Ishikawa (cell line): ENCODE measurements around the gene MALL.

Experiments
- CEBPB ChIP-seq: IDR thresholded peaks from 2 replicates; pipeline ENCODE4 v1.6.1; 2012
- EP300 ChIP-seq: IDR thresholded peaks from 2 replicates; pipeline ENCODE4 v1.6.1; 2012; ENCODE audit warnings: borderline replicate concordance
- NFIC ChIP-seq: IDR thresholded peaks from 2 replicates; pipeline ENCODE4 v1.6.1; 2012
- REST ChIP-seq: IDR thresholded peaks from 2 replicates; pipeline ENCODE4 v1.6.1; 2012; ENCODE audit warnings: low read depth, mild to moderate bottlenecking

DNA sequence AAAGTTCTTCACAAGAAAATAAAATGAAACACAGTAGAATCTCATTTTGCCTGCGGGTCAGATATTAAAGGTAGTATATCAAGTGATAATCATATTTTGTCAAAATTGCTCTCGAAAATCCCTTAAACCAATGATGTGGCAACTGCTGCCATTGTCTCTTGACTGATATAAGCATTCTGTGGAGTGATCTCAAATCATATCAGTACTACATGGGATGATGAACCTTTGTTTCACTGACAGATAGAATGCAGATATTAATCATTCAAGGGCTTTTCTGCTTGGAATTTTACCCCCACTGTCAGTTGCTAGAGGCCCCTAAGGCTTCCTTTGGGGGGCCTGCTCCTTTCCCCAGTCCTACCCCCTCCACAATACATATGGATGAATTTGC is 31.3 kb upstream of the MALL start:
- TF ChIP-seq EP300: no peak
- TF ChIP-seq NFIC: no peak
- no peak for TF ChIP-seq CEBPB
- no peak for TF ChIP-seq REST
